ENCODE results near the gene FSD1L. TPM values are rescaled to one million over a fixed set of nuclear protein-coding genes. Genes with fewer than 3 reads are reported as not detected.

Gene FSD1L
- total and polyA plus RNA-seq, 2 experiments from 2014 or later, result 5.2 to 7.1 TPM

DNA sequence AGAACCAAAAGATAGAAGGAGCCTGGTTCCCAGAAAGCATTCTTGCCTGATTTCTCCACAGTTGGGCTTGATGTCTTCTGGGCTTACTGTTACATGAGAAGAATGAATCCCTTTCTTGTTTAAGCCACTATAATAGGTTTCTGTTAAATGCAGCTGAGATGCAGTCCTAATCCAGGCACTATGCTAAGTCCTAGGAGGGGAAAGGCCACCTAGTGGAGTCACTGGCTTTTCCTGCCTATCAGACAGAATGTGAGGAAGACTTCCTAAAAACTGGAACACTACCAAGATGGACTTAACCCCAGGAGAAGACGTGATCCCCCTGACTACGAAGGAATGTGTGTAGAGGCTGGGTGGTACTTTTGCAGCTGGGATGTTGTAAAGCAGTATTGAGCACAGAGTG is 34.3 kb upstream of the FSD1L start:
- H3K4me1 Mint-ChIP-seq, result peaks cover 19% of the 10 kb centered on the region; the same call in 2 of the 3 replicates
- Histone ChIP-seq H3F3A (replicated peaks; ENCODE audit: low read depth) (no peaks in the 10 kb centered on the region), H4K20me1 (replicated peaks; ENCODE audit: insufficient read depth) (no peaks in the 10 kb centered on the region), H3K27me3 (ENCODE audit: insufficient read depth) (peaks cover 7% of the 10 kb centered on the region; the same call in 1 of the 2 replicates), H3K36me3 (ENCODE audit: insufficient read depth) (no peaks in the 10 kb centered on the region), H3K79me2 (replicated peaks; ENCODE audit: insufficient read depth) (no peaks in the 10 kb centered on the region), H2AFZ (no peak overlapping the region), H3K27ac (ENCODE audit: low read depth) (no peak overlapping the region), H3K4me2 (peak overlapping the region; percentile 42; the same call in 1 of the 2 replicates), H3K4me1 (ENCODE audit: insufficient read depth) (no peaks in the 10 kb centered on the region; the same call in 1 of the 2 replicates), H3K9me2 (ENCODE audit: insufficient read depth) (no peaks in the 10 kb centered on the region), H3K4me3 (no peak overlapping the region)
- H3K9me3 Mint-ChIP-seq, result peaks cover 11% of the 10 kb centered on the region; the same call in 2 of the 3 replicates
- no peak overlapping the region for H3K27ac Mint-ChIP-seq
- no peak overlapping the region for H3K4me3 Mint-ChIP-seq
- TF ChIP-seq, protein P1, sequence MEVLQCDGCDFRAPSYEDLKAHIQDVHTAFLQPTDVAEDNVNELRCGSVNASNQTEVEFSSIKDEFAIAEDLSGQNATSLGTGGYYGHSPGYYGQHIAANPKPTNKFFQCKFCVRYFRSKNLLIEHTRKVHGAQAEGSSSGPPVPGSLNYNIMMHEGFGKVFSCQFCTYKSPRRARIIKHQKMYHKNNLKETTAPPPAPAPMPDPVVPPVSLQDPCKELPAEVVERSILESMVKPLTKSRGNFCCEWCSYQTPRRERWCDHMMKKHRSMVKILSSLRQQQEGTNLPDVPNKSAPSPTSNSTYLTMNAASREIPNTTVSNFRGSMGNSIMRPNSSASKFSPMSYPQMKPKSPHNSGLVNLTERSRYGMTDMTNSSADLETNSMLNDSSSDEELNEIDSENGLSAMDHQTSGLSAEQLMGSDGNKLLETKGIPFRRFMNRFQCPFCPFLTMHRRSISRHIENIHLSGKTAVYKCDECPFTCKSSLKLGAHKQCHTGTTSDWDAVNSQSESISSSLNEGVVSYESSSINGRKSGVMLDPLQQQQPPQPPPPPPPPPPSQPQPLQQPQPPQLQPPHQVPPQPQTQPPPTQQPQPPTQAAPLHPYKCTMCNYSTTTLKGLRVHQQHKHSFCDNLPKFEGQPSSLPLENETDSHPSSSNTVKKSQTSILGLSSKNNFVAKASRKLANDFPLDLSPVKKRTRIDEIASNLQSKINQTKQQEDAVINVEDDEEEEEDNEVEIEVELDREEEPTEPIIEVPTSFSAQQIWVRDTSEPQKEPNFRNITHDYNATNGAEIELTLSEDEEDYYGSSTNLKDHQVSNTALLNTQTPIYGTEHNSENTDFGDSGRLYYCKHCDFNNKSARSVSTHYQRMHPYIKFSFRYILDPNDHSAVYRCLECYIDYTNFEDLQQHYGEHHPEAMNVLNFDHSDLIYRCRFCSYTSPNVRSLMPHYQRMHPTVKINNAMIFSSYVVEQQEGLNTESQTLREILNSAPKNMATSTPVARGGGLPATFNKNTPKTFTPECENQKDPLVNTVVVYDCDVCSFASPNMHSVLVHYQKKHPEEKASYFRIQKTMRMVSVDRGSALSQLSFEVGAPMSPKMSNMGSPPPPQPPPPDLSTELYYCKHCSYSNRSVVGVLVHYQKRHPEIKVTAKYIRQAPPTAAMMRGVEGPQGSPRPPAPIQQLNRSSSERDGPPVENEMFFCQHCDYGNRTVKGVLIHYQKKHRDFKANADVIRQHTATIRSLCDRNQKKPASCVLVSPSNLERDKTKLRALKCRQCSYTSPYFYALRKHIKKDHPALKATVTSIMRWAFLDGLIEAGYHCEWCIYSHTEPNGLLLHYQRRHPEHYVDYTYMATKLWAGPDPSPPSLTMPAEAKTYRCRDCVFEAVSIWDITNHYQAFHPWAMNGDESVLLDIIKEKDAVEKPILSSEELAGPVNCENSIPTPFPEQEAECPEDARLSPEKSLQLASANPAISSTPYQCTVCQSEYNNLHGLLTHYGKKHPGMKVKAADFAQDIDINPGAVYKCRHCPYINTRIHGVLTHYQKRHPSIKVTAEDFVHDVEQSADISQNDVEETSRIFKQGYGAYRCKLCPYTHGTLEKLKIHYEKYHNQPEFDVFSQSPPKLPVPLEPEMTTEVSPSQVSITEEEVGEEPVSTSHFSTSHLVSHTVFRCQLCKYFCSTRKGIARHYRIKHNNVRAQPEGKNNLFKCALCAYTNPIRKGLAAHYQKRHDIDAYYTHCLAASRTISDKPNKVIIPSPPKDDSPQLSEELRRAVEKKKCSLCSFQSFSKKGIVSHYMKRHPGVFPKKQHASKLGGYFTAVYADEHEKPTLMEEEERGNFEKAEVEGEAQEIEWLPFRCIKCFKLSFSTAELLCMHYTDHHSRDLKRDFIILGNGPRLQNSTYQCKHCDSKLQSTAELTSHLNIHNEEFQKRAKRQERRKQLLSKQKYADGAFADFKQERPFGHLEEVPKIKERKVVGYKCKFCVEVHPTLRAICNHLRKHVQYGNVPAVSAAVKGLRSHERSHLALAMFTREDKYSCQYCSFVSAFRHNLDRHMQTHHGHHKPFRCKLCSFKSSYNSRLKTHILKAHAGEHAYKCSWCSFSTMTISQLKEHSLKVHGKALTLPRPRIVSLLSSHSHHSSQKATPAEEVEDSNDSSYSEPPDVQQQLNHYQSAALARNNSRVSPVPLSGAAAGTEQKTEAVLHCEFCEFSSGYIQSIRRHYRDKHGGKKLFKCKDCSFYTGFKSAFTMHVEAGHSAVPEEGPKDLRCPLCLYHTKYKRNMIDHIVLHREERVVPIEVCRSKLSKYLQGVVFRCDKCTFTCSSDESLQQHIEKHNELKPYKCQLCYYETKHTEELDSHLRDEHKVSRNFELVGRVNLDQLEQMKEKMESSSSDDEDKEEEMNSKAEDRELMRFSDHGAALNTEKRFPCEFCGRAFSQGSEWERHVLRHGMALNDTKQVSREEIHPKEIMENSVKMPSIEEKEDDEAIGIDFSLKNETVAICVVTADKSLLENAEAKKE (CRISPR knock-in tag; IDR thresholded peaks at IDR 0.05), result 0 out of 2 replicates have a peak, but pooled peaks have one; percentile 6
- TF ChIP-seq, protein P2, sequence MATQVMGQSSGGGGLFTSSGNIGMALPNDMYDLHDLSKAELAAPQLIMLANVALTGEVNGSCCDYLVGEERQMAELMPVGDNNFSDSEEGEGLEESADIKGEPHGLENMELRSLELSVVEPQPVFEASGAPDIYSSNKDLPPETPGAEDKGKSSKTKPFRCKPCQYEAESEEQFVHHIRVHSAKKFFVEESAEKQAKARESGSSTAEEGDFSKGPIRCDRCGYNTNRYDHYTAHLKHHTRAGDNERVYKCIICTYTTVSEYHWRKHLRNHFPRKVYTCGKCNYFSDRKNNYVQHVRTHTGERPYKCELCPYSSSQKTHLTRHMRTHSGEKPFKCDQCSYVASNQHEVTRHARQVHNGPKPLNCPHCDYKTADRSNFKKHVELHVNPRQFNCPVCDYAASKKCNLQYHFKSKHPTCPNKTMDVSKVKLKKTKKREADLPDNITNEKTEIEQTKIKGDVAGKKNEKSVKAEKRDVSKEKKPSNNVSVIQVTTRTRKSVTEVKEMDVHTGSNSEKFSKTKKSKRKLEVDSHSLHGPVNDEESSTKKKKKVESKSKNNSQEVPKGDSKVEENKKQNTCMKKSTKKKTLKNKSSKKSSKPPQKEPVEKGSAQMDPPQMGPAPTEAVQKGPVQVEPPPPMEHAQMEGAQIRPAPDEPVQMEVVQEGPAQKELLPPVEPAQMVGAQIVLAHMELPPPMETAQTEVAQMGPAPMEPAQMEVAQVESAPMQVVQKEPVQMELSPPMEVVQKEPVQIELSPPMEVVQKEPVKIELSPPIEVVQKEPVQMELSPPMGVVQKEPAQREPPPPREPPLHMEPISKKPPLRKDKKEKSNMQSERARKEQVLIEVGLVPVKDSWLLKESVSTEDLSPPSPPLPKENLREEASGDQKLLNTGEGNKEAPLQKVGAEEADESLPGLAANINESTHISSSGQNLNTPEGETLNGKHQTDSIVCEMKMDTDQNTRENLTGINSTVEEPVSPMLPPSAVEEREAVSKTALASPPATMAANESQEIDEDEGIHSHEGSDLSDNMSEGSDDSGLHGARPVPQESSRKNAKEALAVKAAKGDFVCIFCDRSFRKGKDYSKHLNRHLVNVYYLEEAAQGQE (IDR thresholded peaks at IDR 0.05; ENCODE audit: unreplicated experiment), result no peak
- TF ChIP-seq ZNF114 (CRISPR knock-in tag; IDR thresholded peaks at IDR 0.05), result no peak
- TF ChIP-seq NANOG (IDR thresholded peaks at IDR 0.05; ENCODE audit: borderline replicate concordance), result no peak
- TF ChIP-seq, protein P3, sequence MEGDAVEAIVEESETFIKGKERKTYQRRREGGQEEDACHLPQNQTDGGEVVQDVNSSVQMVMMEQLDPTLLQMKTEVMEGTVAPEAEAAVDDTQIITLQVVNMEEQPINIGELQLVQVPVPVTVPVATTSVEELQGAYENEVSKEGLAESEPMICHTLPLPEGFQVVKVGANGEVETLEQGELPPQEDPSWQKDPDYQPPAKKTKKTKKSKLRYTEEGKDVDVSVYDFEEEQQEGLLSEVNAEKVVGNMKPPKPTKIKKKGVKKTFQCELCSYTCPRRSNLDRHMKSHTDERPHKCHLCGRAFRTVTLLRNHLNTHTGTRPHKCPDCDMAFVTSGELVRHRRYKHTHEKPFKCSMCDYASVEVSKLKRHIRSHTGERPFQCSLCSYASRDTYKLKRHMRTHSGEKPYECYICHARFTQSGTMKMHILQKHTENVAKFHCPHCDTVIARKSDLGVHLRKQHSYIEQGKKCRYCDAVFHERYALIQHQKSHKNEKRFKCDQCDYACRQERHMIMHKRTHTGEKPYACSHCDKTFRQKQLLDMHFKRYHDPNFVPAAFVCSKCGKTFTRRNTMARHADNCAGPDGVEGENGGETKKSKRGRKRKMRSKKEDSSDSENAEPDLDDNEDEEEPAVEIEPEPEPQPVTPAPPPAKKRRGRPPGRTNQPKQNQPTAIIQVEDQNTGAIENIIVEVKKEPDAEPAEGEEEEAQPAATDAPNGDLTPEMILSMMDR (conservative IDR thresholded peaks at IDR 0.05; ENCODE audit: low read depth in 2 of 2), result peak; percentile 48 to 67
- TF ChIP-seq JUNB (IDR thresholded peaks at IDR 0.05; ENCODE audit: unreplicated experiment), result no peak
- no peak for TF ChIP-seq ZNF331 (CRISPR knock-in tag; IDR thresholded peaks at IDR 0.05; ENCODE audit: low read depth)
- no peak for TF ChIP-seq STAT1 (IDR thresholded peaks at IDR 0.05; ENCODE audit: unreplicated experiment)
- TF ChIP-seq POLR2AphosphoS5 (IDR thresholded peaks at IDR 0.05; ENCODE audit: low read depth), result no peak
- DNase-seq (ENCODE audit: low spot score) (peak; percentile 44), ATAC-seq (peak; percentile 69)
- peaks cover 10% of the 10 kb centered on the region; the same call in 2 of the 3 replicates for H3K36me3 Mint-ChIP-seq (ENCODE audit: low read depth)
- no peaks in the 10 kb centered on the region for H3K27me3 Mint-ChIP-seq (ENCODE audit: insufficient read depth, low read depth, poor library complexity)
